GM23338 (cell line): Measurements from ENCODE around the gene STK4. TPM values are rescaled to one million over a fixed set of nuclear protein-coding genes. Genes with fewer than 3 reads are reported as not detected.

ENCODE experiments used
- ATAC-seq: fragments of 200-7000 bp; cut with Tn5 transposase; 3 replicates; pipeline ENCODE4 v1.9.1; 2020
- DNase-seq: peaks from one replicate; pipeline ENCODE4 v3.0.0-alpha.2; 2015; ENCODE audit warnings: low spot score
- H2AFZ ChIP-seq: fragments of 200-600 bp; sonication (generic); 2 replicates; pipeline ENCODE4 v1.8.0; 2016; ENCODE audit warnings: antibody characterized with exemption, mild to moderate bottlenecking, moderate library complexity
- H3F3A ChIP-seq: fragments of 200-600 bp; sonication (generic); replicated peaks from 2 replicates; pipeline ENCODE4 v1.8.0; 2017; ENCODE audit warnings: antibody characterized with exemption, mixed run types, low read depth
- H3K27ac ChIP-seq: fragments of 200-600 bp; sonication (generic); 2 replicates; pipeline ENCODE4 v1.6.1; 2016; ENCODE audit warnings: low read depth
- H3K27me3 ChIP-seq: fragments of 200-600 bp; sonication (generic); 2 replicates; pipeline ENCODE4 v1.8.0; 2016; ENCODE audit warnings: mild to moderate bottlenecking, mixed run types, moderate library complexity; ENCODE audit not compliant: insufficient read depth
- H3K36me3 ChIP-seq: fragments of 200-600 bp; sonication (generic); 2 replicates; pipeline ENCODE4 v1.8.0; 2016; ENCODE audit warnings: mild to moderate bottlenecking; ENCODE audit not compliant: insufficient read depth
- H3K4me1 ChIP-seq: fragments of 200-600 bp; sonication (generic); 2 replicates; pipeline ENCODE4 v1.8.0; 2016; ENCODE audit warnings: mild to moderate bottlenecking, moderate library complexity; ENCODE audit not compliant: insufficient read depth
- H3K4me2 ChIP-seq: fragments of 200-600 bp; sonication (generic); 2 replicates; pipeline ENCODE4 v1.7.1; 2017; ENCODE audit warnings: mixed run types
- H3K4me3 ChIP-seq: fragments of 200-600 bp; sonication (generic); 2 replicates; pipeline ENCODE4 v1.6.1; 2016; ENCODE audit warnings: mixed run types
- H3K79me2 ChIP-seq: fragments of 200-600 bp; sonication (generic); replicated peaks from 2 replicates; pipeline ENCODE4 v1.8.0; 2017; ENCODE audit warnings: mild to moderate bottlenecking; ENCODE audit not compliant: insufficient read depth
- H3K9me2 ChIP-seq: fragments of 200-600 bp; sonication (generic); 2 replicates; pipeline ENCODE4 v1.8.0; 2017; ENCODE audit not compliant: insufficient read depth
- H4K20me1 ChIP-seq: fragments of 200-600 bp; sonication (generic); replicated peaks from 2 replicates; pipeline ENCODE4 v1.8.0; 2017; ENCODE audit warnings: mild to moderate bottlenecking; ENCODE audit not compliant: insufficient read depth
- H3K27ac Mint-ChIP-seq: 2 replicates; pipeline ENCODE4 v1.8.0; 2020; ENCODE audit warnings: inconsistent platforms, mild to moderate bottlenecking, moderate library complexity, mixed read lengths
- H3K27me3 Mint-ChIP-seq: 3 replicates; pipeline ENCODE4 v1.8.0; 2022; ENCODE audit warnings: low read depth, mild to moderate bottlenecking, moderate library complexity, mixed read lengths, inconsistent platforms; ENCODE audit not compliant: insufficient read depth, poor library complexity
- H3K36me3 Mint-ChIP-seq: 3 replicates; pipeline ENCODE4 v1.8.0; 2021; ENCODE audit warnings: low read depth, mild to moderate bottlenecking, inconsistent platforms, moderate library complexity, mixed read lengths
- H3K4me1 Mint-ChIP-seq: 3 replicates; pipeline ENCODE4 v1.8.0; 2020; ENCODE audit warnings: mild to moderate bottlenecking, inconsistent platforms, mixed read lengths
- H3K4me3 Mint-ChIP-seq: 3 replicates; pipeline ENCODE4 v1.8.0; 2021; ENCODE audit warnings: moderate library complexity, mild to moderate bottlenecking, inconsistent platforms, mixed read lengths
- H3K9me3 Mint-ChIP-seq: 3 replicates; pipeline ENCODE4 v1.8.0; 2020; ENCODE audit warnings: moderate library complexity, mild to moderate bottlenecking, inconsistent platforms, mixed read lengths
- EZH2 ChIP-seq: fragments of 200-600 bp; sonication (generic); IDR thresholded peaks from one replicate; pipeline ENCODE4 v1.8.0; 2017; ENCODE audit warnings: antibody characterized with exemption, mild to moderate bottlenecking, low read depth; ENCODE audit not compliant: unreplicated experiment
- NANOG ChIP-seq: IDR thresholded peaks from 2 replicates; pipeline ENCODE4 v1.6.1; 2016; ENCODE audit warnings: antibody characterized with exemption, borderline replicate concordance
- REST ChIP-seq: IDR thresholded peaks from one replicate; pipeline ENCODE4 v1.6.1; 2018; ENCODE audit warnings: antibody characterized with exemption; ENCODE audit not compliant: unreplicated experiment
- ZNF331 ChIP-seq: fragments of 250-450 bp; sonication (Bioruptor Pico); IDR thresholded peaks from 2 replicates; pipeline ENCODE4 v1.5.0; 2020; ENCODE audit warnings: low read depth, mild to moderate bottlenecking, moderate library complexity
- ZNF462 ChIP-seq: fragments of 250-450 bp; sonication (Bioruptor Pico); IDR thresholded peaks from 2 replicates; pipeline ENCODE4 v1.5.0; 2020; ENCODE audit warnings: mild to moderate bottlenecking, moderate library complexity
- polyA plus RNA-seq: library from polyadenylated mRNA; unstranded; fragments of >200 nt; fragmentation: Nextera tagmentation; extraction: Ambion mirVana; gene quantifications from 2 replicates; pipeline ENCODE4 v1.2.1, GENCODE V29; 2016
- total RNA-seq: library from RNA; depleted of rRNA; stranded (reverse); fragments of >200 nt; shearing (Covaris generic); gene quantifications from 2 replicates; pipeline ENCODE4 v1.2.3, GENCODE V29; 2014
- TF ChIP-seq, protein P1 (sequence below): IDR thresholded peaks from 2 replicates; pipeline ENCODE4 v1.6.1; 2016; ENCODE audit warnings: antibody characterized with exemption

STK4 gene
- total and polyA plus RNA-seq, 2 experiments from 2014 or later, result 37.7 to 58.7 TPM

GRCh38 chr20:45014671-45015415 is 48.5 kb downstream of the STK4 start:
- TF ChIP-seq, protein P1, sequence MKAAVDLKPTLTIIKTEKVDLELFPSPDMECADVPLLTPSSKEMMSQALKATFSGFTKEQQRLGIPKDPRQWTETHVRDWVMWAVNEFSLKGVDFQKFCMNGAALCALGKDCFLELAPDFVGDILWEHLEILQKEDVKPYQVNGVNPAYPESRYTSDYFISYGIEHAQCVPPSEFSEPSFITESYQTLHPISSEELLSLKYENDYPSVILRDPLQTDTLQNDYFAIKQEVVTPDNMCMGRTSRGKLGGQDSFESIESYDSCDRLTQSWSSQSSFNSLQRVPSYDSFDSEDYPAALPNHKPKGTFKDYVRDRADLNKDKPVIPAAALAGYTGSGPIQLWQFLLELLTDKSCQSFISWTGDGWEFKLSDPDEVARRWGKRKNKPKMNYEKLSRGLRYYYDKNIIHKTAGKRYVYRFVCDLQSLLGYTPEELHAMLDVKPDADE, result no peak
- no peak for TF ChIP-seq EZH2
- no peak for TF ChIP-seq ZNF462 (CRISPR knock-in tag)
- no peak for TF ChIP-seq REST
- no peak for TF ChIP-seq ZNF331 (CRISPR knock-in tag)
- no peak for TF ChIP-seq NANOG
- Mint-ChIP-seq H3K27me3 (no peaks in the 10 kb centered on the region), H3K27ac (peak overlapping the region; percentile 27; the same call in 1 of the 2 replicates), H3K9me3 (no peaks in the 10 kb centered on the region), H3K36me3 (peaks cover 6% of the 10 kb centered on the region; the same call in 1 of the 3 replicates), H3K4me3 (no peak overlapping the region), H3K4me1 (peaks cover 33% of the 10 kb centered on the region)
- Histone ChIP-seq H2AFZ (no peak overlapping the region), H3K4me2 (no peak overlapping the region), H3F3A (no peaks in the 10 kb centered on the region), H3K36me3 (no peaks in the 10 kb centered on the region), H3K27ac (0 out of 2 replicates have a peak overlapping the region, but pooled peaks have one; percentile 6), H3K4me3 (no peak overlapping the region), H3K27me3 (no peaks in the 10 kb centered on the region), H3K9me2 (no peaks in the 10 kb centered on the region), H3K4me1 (peaks cover 27% of the 10 kb centered on the region), H4K20me1 (no peaks in the 10 kb centered on the region), H3K79me2 (no peaks in the 10 kb centered on the region; the same call in 1 of the 2 replicates)
- ATAC-seq (no peak), DNase-seq (no peak)
